GM12873 (cell line): ENCODE data around the gene PLEKHH2.

Experiments used
- CTCF ChIP-seq: IDR thresholded peaks from 2 replicates; pipeline ENCODE4 v1.5.1; 2012; ENCODE audit warnings: low read depth, mild to moderate bottlenecking, moderate library complexity, low read length, control low read depth; ENCODE audit not compliant: insufficient read depth; ENCODE audit errors: missing control alignments

The PLEKHH2 gene

GRCh38 chr2:43715300-43716098 lies 78.4 kb downstream of the PLEKHH2 start:
- no peak for TF ChIP-seq CTCF

- TF ChIP-seq CTCF = no peak
These were observed 80.3 kb downstream of the PLEKHH2 start for GRCh38 chr2:43717322-43717721.

- no peak for TF ChIP-seq CTCF
These were observed 81.6 kb downstream of the PLEKHH2 start for GRCh38 chr2:43718530-43719124.

- TF ChIP-seq CTCF = no peak
These were observed 87.9 kb downstream of the PLEKHH2 start for GRCh38 chr2:43724728-43725526.

GRCh38 chr2:43725711-43726246 lies 88.7 kb downstream of the PLEKHH2 start:
- no peak for TF ChIP-seq CTCF

- no peak for TF ChIP-seq CTCF
These were observed 90.6 kb downstream of the PLEKHH2 start for GRCh38 chr2:43727634-43728014.
